Stimulated activated naive CD8-positive, alpha-beta T cell treated with anti-CD3 and anti-CD28 coated beads, Interleukin-15, Interleukin-2, amounts not matched to agents 100 U/mL and 50 U/mL, for 24 hours (primary cell): ENCODE results near the gene GRIFIN.

Experiments used
- ATAC-seq: fragments of 150-1000 bp; cut with Tn5 transposase; one replicate; pipeline ENCODE4 v1.10.0; 2021
- DNase-seq: peaks from one replicate; pipeline ENCODE4 v3.0.0; 2021

Gene GRIFIN

GRCh38 chr7:2497500-2498336 lies 21.5 kb upstream of the GRIFIN start:
- DNase-seq, result no peak
- no peak for ATAC-seq

DNA sequence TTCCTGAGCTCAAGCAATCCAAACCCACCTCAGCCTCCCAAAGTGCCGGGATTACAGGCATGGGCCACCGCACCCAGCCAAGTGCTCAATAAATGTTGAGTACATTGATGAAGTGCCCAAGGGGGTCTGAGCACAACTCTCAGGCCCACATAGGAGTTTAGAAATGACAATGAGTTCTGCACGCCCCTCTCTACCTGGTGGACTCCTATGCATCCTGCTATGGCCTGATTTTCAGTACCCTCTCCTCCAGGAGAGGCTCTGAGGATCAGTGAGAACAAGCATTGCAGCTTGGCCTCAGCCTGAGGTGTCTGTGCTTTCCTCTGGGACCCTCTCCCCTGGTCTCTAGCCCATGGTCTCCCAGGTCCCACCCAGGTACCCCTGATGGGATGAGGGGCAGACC lies 20.9 kb upstream of the GRIFIN start:
- DNase-seq, result no peak
- no peak for ATAC-seq

DNA sequence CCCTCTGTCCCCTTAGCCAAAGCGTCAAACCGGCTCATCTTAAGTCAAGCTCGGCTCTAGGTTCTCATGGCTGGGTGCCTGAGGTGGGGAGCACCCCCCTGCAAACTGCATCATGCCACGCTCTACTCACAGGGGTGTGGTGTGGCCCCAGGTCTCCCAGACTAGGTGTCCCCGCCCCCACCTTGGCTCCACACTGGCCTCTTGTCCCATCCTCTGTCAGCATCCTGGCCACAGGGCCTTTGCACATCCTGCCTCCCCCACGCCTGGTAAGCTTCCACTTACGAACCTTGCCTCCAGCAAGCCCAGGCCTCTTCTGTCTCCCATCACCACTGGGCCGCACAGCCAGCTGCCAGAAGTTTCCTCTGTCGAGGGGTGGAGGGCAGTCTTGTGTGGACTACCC lies 20.2 kb upstream of the GRIFIN start:
- DNase-seq, result no peak
- ATAC-seq, result no peak

GRCh38 chr7:2495418-2496299 lies 19.5 kb upstream of the GRIFIN start:
- no peak for DNase-seq
- no peak for ATAC-seq

DNA sequence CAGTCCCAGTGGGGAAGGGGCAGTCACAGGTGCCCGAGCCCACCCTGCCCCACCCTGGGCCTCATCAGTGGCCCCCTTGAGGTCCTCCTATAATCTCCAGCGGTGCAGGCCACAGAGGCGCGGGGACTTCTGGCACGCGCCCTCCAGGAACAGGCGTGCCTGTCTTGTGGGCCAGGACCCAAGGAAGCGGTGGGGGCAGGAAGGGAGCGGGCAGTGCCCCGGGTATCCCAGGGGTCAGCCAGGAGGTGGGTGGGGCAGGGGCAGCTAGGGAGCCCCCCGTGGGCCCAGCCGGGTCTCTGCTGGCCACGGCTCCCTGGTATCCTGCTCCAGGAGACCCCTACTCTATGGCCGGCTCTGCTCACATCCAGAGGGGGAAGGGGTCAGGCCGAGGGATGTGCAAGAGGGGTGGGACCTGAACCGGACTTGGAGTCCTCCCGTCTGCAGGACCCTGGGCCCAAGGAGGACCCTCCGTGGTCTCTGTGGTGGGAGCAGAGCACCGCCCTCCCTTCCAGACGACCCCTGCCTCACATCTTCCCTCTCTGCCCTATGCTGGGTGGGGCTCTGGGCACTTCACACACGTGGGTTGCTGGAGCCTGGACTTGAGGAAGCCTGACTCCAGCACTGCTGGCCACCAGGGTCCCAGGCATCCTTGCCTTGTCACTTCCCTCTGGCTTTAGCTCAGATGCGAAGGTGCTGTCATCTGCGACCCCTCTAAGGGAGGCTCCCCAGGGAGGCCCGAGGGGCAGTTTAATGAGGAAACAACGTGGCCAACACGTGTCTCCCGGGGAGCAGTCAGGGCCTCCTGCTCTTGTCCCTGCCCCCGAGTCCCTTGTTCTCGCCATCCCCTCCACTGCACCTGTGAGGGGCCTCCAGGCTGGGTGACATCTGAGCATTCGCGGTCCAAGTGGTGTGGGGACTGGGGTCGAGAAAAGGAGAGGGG lies 18.3 kb upstream of the GRIFIN start:
- ATAC-seq, result no peak
- DNase-seq, result no peak

- DNase-seq (no peak), ATAC-seq (no peak)
These were observed 17.3 kb upstream of the GRIFIN start for GRCh38 chr7:2493205-2494164.

GRCh38 chr7:2492038-2492437 lies 15.8 kb upstream of the GRIFIN start:
- DNase-seq (no peak), ATAC-seq (no peak)

GRCh38 chr7:2490181-2490651 lies 14.0 kb upstream of the GRIFIN start:
- ATAC-seq (no peak), DNase-seq (no peak)

- ATAC-seq (no peak), DNase-seq (no peak)
These were observed 12.5 kb upstream of the GRIFIN start for GRCh38 chr7:2488681-2489080.

DNA sequence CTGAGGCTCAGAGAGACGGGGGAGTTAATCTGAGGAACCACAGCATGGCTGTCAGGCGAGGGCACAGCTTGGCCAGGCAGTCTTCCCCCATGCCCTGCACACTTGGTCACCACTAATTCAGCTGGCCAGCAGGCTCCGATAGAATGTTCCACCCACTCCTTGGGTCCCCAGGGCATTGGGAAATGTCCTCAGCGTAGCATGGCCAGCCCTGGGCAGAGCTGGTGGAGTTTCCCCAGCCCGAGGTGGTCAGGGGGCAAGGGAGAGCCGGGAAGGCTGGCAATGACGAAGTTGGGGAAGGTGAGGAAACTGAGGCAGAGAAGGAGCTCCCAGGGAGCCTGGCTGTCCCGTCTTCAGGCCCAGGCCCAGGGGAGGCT lies 12.1 kb upstream of the GRIFIN start:
- no peak for ATAC-seq

GRCh38 chr7:2487586-2488271 lies 11.5 kb upstream of the GRIFIN start:
- no peak for ATAC-seq
- no peak for DNase-seq

More for the DNA sequence above, 12.1 kb upstream of the GRIFIN start:
- no peak for DNase-seq

- DNase-seq, result no peak
These were observed 8.7 kb upstream of the GRIFIN start for GRCh38 chr7:2484868-2485267.

DNA sequence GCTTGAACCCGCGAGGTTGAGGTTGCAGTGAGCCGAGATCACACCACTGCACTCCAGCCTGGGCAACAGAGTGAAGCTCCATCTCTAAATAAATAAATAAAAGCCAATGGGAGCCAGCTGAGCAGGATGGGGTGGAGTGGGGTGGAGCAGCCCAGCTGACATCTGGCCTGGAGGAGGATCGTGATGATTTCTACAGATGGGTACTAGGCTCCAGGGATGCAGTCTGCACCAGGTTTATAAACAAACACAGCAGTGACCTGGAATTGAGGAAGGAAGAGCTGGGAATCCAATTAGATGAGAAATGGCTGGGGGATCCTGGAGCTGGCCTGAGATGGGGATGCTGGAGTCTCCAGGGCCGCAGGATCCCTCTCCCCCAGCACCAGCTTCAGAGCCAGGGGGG lies 7.3 kb upstream of the GRIFIN start:
- DNase-seq, result no peak
- ATAC-seq, result no peak

More at GRCh38 chr7:2484868-2485267, 8.7 kb upstream of the GRIFIN start:
- ATAC-seq, result no peak

DNA sequence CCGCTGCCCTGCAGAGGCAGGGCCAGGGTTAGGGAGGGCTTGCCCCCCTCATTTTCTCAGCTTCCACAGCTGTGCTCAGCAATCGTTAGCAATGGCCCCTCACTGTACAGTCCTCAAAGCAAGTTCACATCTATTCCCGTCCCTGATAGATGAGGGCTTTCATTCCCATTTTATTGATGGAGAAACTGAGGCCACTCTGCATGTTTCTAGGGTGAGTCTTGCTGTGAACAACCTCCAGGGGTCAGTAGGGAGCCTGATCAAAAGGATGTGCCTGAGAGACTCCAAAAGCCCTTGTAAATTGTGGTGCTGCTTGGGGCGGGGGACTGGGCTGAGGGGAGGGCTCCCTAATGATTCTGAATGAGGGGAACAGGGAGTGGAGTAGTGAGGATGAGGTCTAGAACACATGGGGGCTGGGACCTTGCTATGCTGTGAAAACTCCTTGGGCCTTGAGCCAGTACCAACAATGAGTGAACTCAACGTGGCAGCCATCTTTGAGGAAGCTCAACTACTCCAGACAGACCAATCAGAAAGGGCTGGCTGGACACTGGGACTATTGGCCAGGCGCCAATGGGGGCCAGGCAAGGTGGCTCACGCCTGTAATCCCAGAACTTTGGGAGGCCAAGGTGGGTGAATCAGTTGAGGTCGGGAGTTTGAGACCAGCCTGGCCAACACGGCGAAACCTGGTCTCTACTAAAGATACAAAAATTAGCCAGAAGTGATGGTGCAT lies 6.7 kb upstream of the GRIFIN start:
- no peak for DNase-seq
- no peak for ATAC-seq

DNA sequence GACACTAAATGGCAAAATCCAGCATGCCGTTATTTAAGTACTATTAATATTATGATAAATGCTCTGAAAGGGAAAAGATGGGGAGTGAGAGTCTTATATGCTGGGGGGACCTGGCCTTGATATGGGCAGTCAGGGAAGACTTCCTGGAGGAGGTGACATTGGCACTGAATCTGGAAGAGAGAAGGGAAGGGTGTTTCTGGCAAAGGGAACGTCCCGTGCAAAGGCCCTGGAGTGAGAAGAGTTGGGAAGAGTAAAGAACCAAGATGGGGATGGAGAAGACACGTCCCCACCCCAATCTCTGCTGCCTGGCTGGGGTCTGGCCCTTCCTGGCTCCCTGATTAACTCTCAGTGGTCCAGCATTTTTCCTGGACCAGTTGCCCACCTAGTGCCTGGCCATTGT lies 5.0 kb upstream of the GRIFIN start:
- ATAC-seq, result no peak
- no peak for DNase-seq

GRCh38 chr7:2480070-2480408 lies 3.8 kb upstream of the GRIFIN start:
- DNase-seq, result no peak
- no peak for ATAC-seq

GRCh38 chr7:2479276-2480069 lies 3.3 kb upstream of the GRIFIN start:
- DNase-seq (no peak), ATAC-seq (no peak)

DNA sequence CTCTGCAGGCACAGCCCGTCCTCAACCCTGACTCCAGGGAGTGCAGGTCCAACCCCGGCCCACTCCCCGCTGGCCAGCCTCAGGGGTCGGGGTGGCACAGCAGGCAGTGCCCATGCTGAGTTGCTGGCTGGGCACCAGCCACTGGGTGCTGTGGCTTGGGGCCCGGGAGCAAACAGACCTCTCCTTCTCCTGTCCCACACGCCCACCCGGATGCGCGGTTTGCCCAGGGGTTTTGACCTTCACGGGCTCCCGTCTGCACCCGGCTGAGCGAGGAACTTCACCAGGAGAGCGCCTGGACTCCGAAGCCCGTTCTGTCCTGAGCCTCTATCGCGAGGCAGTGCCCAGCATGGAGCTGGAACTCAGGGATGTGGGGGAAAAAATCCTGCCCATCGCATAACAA lies 2.6 kb upstream of the GRIFIN start:
- DNase-seq (no peak), ATAC-seq (no peak)

DNA sequence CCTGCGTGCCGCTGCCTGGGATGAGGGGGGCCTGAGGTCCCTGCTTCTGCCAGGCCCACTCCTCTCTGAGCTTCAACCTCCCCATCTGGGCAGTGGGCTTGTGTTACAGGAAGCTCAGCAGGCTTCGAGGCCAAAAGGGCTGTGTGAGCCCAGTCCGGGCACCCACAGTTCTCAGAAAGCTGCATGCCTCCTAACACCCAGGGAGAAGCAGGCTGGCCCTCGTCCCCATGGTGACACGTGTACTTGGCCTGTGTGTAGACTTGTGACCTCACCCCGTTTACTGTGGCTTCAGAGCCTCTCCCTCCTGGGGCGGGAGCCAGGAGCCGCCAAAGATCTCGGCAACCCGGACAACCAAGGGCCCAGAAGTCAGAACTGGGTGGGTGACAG lies 2.2 kb upstream of the GRIFIN start:
- ATAC-seq, result no peak
- DNase-seq, result no peak
